ENCODE results near the gene PABPN1. TPM values are rescaled to one million over a fixed set of nuclear protein-coding genes. Genes with fewer than 3 reads are reported as not detected.

The PABPN1 gene
- total RNA-seq, 2 experiments from 2014 or later: 167 to 314 TPM

DNA sequence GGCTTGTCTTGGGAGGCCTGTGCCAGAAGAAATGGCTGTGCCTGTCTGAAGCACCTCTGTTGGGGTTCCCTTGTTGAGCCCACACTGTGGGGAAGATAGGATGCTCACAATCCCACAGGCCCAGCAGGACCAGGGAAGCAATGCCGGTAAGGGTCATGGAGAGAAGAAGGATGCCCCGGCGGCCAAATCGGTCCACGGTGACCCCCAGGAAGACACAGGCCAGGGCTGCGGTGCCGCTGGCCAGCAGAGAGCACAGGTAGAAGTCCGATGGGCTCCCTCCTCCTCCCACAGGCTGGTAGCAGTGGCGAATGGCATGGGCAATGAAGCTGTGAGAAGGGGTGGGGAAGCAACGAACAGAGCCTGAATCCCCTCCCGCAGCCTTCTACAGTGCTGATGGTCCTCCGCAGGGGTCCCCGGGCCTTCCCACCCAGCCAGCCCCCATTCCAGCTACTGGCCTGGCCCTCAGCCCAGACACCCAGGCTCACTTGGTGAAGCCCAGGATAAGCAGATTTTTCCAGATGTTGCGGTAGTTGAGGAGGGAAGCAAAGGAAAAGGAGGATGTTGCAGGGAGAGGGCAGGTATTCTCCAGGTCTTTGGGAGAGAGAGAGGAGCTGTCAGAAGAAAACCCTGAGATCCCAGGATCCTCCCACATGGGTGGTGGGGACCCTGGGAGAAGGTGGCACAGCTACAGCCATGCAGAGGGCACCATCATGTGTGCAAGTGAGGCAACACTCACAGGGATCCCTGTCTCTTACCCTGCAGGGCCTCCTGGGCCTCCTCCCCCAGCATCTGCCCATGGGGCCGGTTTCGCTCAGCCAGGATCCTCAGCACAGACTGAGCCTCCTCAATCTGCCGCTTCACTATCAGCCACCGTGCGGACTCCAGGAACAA, 26.4 kb downstream of the PABPN1 start:
- ChIA-PET POLR2A (no interaction called here), CTCF (ENCODE audit: unreplicated experiment) (no interaction called here)
- H3K4me2 ChIP-seq (ENCODE audit: low read length): no peak overlapping the region
- H3K9me2 ChIP-seq (ENCODE audit: insufficient read depth, low read length): no peaks in the 10 kb centered on the region
- no peak for TF ChIP-seq EZH2phosphoT487 (IDR thresholded peaks at IDR 0.05; ENCODE audit: borderline replicate concordance, low read depth, low read length)
- TF ChIP-seq, protein P1, sequence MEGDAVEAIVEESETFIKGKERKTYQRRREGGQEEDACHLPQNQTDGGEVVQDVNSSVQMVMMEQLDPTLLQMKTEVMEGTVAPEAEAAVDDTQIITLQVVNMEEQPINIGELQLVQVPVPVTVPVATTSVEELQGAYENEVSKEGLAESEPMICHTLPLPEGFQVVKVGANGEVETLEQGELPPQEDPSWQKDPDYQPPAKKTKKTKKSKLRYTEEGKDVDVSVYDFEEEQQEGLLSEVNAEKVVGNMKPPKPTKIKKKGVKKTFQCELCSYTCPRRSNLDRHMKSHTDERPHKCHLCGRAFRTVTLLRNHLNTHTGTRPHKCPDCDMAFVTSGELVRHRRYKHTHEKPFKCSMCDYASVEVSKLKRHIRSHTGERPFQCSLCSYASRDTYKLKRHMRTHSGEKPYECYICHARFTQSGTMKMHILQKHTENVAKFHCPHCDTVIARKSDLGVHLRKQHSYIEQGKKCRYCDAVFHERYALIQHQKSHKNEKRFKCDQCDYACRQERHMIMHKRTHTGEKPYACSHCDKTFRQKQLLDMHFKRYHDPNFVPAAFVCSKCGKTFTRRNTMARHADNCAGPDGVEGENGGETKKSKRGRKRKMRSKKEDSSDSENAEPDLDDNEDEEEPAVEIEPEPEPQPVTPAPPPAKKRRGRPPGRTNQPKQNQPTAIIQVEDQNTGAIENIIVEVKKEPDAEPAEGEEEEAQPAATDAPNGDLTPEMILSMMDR (conservative IDR thresholded peaks at IDR 0.05; ENCODE audit: low read length): no peak
- H3K36me3 ChIP-seq (ENCODE audit: insufficient read depth, low read length): no peaks in the 10 kb centered on the region
- BruUV-seq (replicated peaks): no TSS peak
- H4K20me1 ChIP-seq (ENCODE audit: insufficient read depth, low read length): no peaks in the 10 kb centered on the region
- no peaks in the 10 kb centered on the region for H3K4me1 ChIP-seq (ENCODE audit: insufficient read depth, low read length, poor library complexity, severe bottlenecking)
- no peaks in the 10 kb centered on the region for H3K79me2 ChIP-seq (ENCODE audit: insufficient read depth, low read depth, low read length)
- DNase-seq (ENCODE audit: low spot score): no peak
- no peak overlapping the region for H2AFZ ChIP-seq (ENCODE audit: low read length)
- intact Hi-C loops (cut with micrococcal nuclease; ENCODE audit: unreplicated experiment): no loop called here
- H3K27ac ChIP-seq (ENCODE audit: low read depth, low read length, poor library complexity, severe bottlenecking): no peak overlapping the region
- H3K4me3 ChIP-seq (ENCODE audit: low read depth, low read length, poor library complexity, severe bottlenecking): no peak overlapping the region
- no peaks in the 10 kb centered on the region for H3K9me3 ChIP-seq (ENCODE audit: low read length)

DNA sequence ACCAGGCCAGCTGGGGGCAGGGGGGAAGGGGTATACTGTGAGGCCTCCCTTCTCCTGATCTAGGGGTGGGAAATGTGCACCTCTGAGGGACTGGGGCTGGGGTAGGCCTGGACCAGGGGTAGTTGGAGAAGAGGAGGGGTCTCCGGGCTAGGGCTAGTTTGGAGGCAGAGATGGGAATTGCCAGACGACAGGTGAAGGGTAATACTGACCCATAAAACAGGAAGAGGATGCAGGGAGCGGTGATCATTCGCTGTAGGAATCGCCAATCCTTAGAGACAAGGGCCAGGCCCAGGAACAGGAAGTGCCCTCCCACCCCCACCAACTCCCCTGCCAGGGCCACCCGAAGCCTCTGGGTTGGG, 27.0 kb downstream of the PABPN1 start:
- ChIA-PET POLR2A (no interaction called here), CTCF (ENCODE audit: unreplicated experiment) (no interaction called here)

More for the DNA sequence above, 27.0 kb downstream of the PABPN1 start:
- Histone ChIP-seq H3K27ac (ENCODE audit: low read depth, low read length, poor library complexity, severe bottlenecking) (no peak overlapping the region), H3K4me2 (ENCODE audit: low read length) (no peak overlapping the region), H3K9me2 (ENCODE audit: insufficient read depth, low read length) (no peaks in the 10 kb centered on the region), H3K79me2 (ENCODE audit: insufficient read depth, low read depth, low read length) (no peaks in the 10 kb centered on the region), H3K4me3 (ENCODE audit: low read depth, low read length, poor library complexity, severe bottlenecking) (no peak overlapping the region), H3K9me3 (ENCODE audit: low read length) (no peaks in the 10 kb centered on the region), H3K36me3 (ENCODE audit: insufficient read depth, low read length) (no peaks in the 10 kb centered on the region), H3K4me1 (ENCODE audit: insufficient read depth, low read length, poor library complexity, severe bottlenecking) (no peaks in the 10 kb centered on the region), H4K20me1 (ENCODE audit: insufficient read depth, low read length) (no peaks in the 10 kb centered on the region), H2AFZ (ENCODE audit: low read length) (no peak overlapping the region)
- intact Hi-C loops (cut with micrococcal nuclease; ENCODE audit: unreplicated experiment): no loop called here
- DNase-seq (ENCODE audit: low spot score): no peak
- no TSS peak for BruUV-seq (replicated peaks)
- no peak for TF ChIP-seq EZH2phosphoT487 (IDR thresholded peaks at IDR 0.05; ENCODE audit: borderline replicate concordance, low read depth, low read length)
- TF ChIP-seq, protein P1 (conservative IDR thresholded peaks at IDR 0.05; ENCODE audit: low read length): no peak
